HEK293 (cell line): Measurements from ENCODE around the gene PCED1A.

Source experiments
- CTCF ChIA-PET: fragments of 350-600 bp; formaldehyde crosslinking; extraction: SDS; loops from one replicate; lab custom pipeline; 2021; ENCODE audit warnings: antibody characterized with exemption; lab: Yijun Ruan, JAX
- POLR2A ChIA-PET: fragments of 300-600 bp; formaldehyde crosslinking; extraction: SDS; loops from one replicate; lab custom pipeline; 2020; ENCODE audit warnings: antibody characterized with exemption, inconsistent platforms; lab: Yijun Ruan, JAX
- H3K27ac ChIP-seq: fragments of 200-500 bp; sonication (Bioruptor generic); 2 replicates; pipeline ENCODE4 v1.5.1; 2014; ENCODE audit warnings: low read depth, low read length, control low read depth, inconsistent platforms; ENCODE audit errors: extremely low read depth
- H3K36me3 ChIP-seq, 2 experiments: fragments of 200-500 bp in 1 of 2; sonication (Bioruptor generic) in 1 of 2; 1 replicate in 1 of 2; 2 replicates in 1 of 2; pipeline ENCODE4 v1.5.1; 2014 to 2017; ENCODE audit warnings: inconsistent platforms in 2 of 2, low read length in 2 of 2; ENCODE audit not compliant: control insufficient read depth in 2 of 2, insufficient read depth in 1 of 2
- H3K4me1 ChIP-seq: fragments of 200-500 bp; sonication (Bioruptor generic); 2 replicates; pipeline ENCODE4 v1.5.1; 2014; ENCODE audit warnings: mild to moderate bottlenecking, low read length, inconsistent platforms; ENCODE audit not compliant: control insufficient read depth, insufficient read depth
- H3K4me3 ChIP-seq: 2 replicates; pipeline ENCODE4 v1.5.1; 2011; ENCODE audit warnings: low read depth, mild to moderate bottlenecking, control low read depth, low read length, moderate library complexity
- H3K9me3 ChIP-seq: fragments of 200-500 bp; sonication (Bioruptor generic); 2 replicates; pipeline ENCODE4 v1.5.1; 2014; ENCODE audit warnings: low read depth, low read length, inconsistent platforms; ENCODE audit not compliant: control insufficient read depth, insufficient read depth
- GLI2 ChIP-seq: fragments of 450-650 bp; formaldehyde crosslinking; IDR thresholded peaks from 2 replicates; pipeline ENCODE4; 2017; ENCODE audit warnings: missing biosample characterization, missing genetic modification characterization, low read depth, borderline replicate concordance
- KLF16 ChIP-seq: fragments of 450-650 bp; formaldehyde crosslinking; IDR thresholded peaks from 2 replicates; pipeline ENCODE4 v1.5.1; 2017; ENCODE audit warnings: missing biosample characterization, missing genetic modification characterization
- MZF1 ChIP-seq: fragments of 450-650 bp; formaldehyde crosslinking; IDR thresholded peaks from 2 replicates; pipeline ENCODE4 v1.5.1; 2017; ENCODE audit warnings: missing biosample characterization, missing genetic modification characterization, borderline replicate concordance
- OVOL3 ChIP-seq: fragments of 450-650 bp; formaldehyde crosslinking; IDR thresholded peaks from 2 replicates; pipeline ENCODE4 v1.5.1; 2016; ENCODE audit warnings: missing biosample characterization, missing genetic modification characterization
- RBAK ChIP-seq: fragments of 450-650 bp; formaldehyde crosslinking; IDR thresholded peaks from 2 replicates; pipeline ENCODE4 v1.5.1; 2016; ENCODE audit warnings: missing biosample characterization, missing genetic modification characterization
- SCRT1 ChIP-seq: fragments of 450-650 bp; formaldehyde crosslinking; IDR thresholded peaks from 2 replicates; pipeline ENCODE4 v1.5.1; 2016; ENCODE audit warnings: missing biosample characterization, missing genetic modification characterization, borderline replicate concordance
- TRIM28 ChIP-seq: IDR thresholded peaks from 2 replicates; pipeline ENCODE4 v1.6.1; 2011; ENCODE audit warnings: low read length, control low read depth, borderline replicate concordance
- ZNF19 ChIP-seq: fragments of 450-650 bp; formaldehyde crosslinking; IDR thresholded peaks from 2 replicates; pipeline ENCODE4; 2016; ENCODE audit warnings: missing biosample characterization, missing genetic modification characterization, low read depth
- ZNF266 ChIP-seq: fragments of 450-650 bp; formaldehyde crosslinking; IDR thresholded peaks from 2 replicates; pipeline ENCODE4 v1.5.1; 2016; ENCODE audit warnings: missing biosample characterization, missing genetic modification characterization, low read depth
- ZNF416 ChIP-seq: fragments of 450-650 bp; formaldehyde crosslinking; IDR thresholded peaks from 2 replicates; pipeline ENCODE4 v1.5.1; 2016; ENCODE audit warnings: missing biosample characterization, missing genetic modification characterization
- ZNF514 ChIP-seq: fragments of 450-650 bp; formaldehyde crosslinking; IDR thresholded peaks from 2 replicates; pipeline ENCODE4 v1.5.1; 2016; ENCODE audit warnings: missing biosample characterization, missing genetic modification characterization
- ZNF596 ChIP-seq: fragments of 450-650 bp; IDR thresholded peaks from 2 replicates; pipeline ENCODE4 v1.5.0; 2018; ENCODE audit warnings: missing biosample characterization, mild to moderate bottlenecking, missing genetic modification characterization, moderate library complexity
- ZNF600 ChIP-seq: fragments of 450-650 bp; formaldehyde crosslinking; IDR thresholded peaks from 2 replicates; pipeline ENCODE4 v1.5.1; 2016; ENCODE audit warnings: missing biosample characterization, missing genetic modification characterization
- ZNF626 ChIP-seq: fragments of 450-650 bp; sonication (Bioruptor Pico); formaldehyde crosslinking; IDR thresholded peaks from 2 replicates; pipeline ENCODE4 v1.5.1; 2018; ENCODE audit warnings: missing biosample characterization, missing genetic modification characterization, inconsistent platforms
- ZNF843 ChIP-seq: fragments of 450-650 bp; formaldehyde crosslinking; IDR thresholded peaks from 2 replicates; pipeline ENCODE4 v1.5.1; 2016; ENCODE audit warnings: missing biosample characterization, missing genetic modification characterization
- ZSCAN23 ChIP-seq: fragments of 450-650 bp; formaldehyde crosslinking; IDR thresholded peaks from 2 replicates; pipeline ENCODE4 v1.5.1; 2016; ENCODE audit warnings: missing biosample characterization, missing genetic modification characterization
- TF ChIP-seq, protein P1 (sequence below): fragments of 450-650 bp; formaldehyde crosslinking; IDR thresholded peaks from 2 replicates; pipeline ENCODE4 v1.5.1; 2016; ENCODE audit warnings: missing biosample characterization, missing genetic modification characterization
- TF ChIP-seq, protein P2 (sequence below): fragments of 450-650 bp; formaldehyde crosslinking; IDR thresholded peaks from 2 replicates; pipeline ENCODE4 v1.5.1; 2017; ENCODE audit warnings: missing biosample characterization, mild to moderate bottlenecking, missing genetic modification characterization, moderate library complexity
- TF ChIP-seq, protein P3 (sequence below): fragments of 450-650 bp; IDR thresholded peaks from 2 replicates; pipeline ENCODE4 v1.5.1; 2018; ENCODE audit warnings: missing biosample characterization, missing genetic modification characterization

PCED1A gene

DNA sequence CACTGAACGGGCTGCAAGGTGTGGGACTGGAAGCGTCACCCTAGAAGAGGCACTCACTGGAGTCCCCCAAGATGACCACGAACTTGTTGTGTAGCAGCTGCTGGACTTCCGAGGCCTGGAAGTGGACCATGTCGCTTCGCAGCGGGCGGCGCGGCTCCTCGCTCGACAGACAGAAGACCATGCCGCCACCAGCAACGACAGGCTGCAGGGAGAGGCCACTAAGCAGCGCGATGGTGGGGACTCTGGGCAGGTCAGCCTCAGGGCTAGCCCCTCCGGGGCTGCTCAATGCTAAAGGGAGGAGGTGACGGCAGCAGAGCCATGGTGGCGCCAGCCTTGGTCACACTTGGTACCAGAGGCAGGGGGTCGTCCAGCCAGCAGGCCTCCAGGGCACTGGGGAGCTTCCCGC lies 720 bp downstream of the PCED1A start:
- H3K9me3 ChIP-seq: no peaks in the 10 kb centered on the region
- TF ChIP-seq ZNF843 (tag by site-specific recombination) (no peak), ZNF19 (tag by site-specific recombination) (no peak), ZNF514 (tag by site-specific recombination) (no peak), RBAK (tag by site-specific recombination) (no peak), ZNF596 (tag by site-specific recombination) (no peak), ZNF266 (tag by site-specific recombination) (no peak), ZSCAN23 (tag by site-specific recombination) (no peak), ZNF600 (tag by site-specific recombination) (no peak), TRIM28 (no peak)
- ChIA-PET CTCF (interaction anchor here (0.6 to 1.5 kb wide), 3 partner anchors 12 to 349 kb away, joined by 3 to 9 read pairs (median 3); no protein-coding TSS in a partner anchor), POLR2A (interaction anchor here (1.4 kb wide), 2 partner anchors 25 to 33 kb away, joined by 4 to 7 read pairs; partner anchors contain the start of genes C20orf141 and PTPRA)
- peaks cover 6% of the 10 kb centered on the region; the same call in 1 of the 2 replicates for H3K4me1 ChIP-seq
- peaks cover under 1 to 55% of the 10 kb centered on the region in 2 experiments; a peak in 2 of 3 replicates for H3K36me3 ChIP-seq
- peak overlapping the region; percentile 92; the same call in 1 of the 2 replicates for H3K27ac ChIP-seq
- no peak overlapping the region; the same call in 1 of the 2 replicates for H3K4me3 ChIP-seq

DNA sequence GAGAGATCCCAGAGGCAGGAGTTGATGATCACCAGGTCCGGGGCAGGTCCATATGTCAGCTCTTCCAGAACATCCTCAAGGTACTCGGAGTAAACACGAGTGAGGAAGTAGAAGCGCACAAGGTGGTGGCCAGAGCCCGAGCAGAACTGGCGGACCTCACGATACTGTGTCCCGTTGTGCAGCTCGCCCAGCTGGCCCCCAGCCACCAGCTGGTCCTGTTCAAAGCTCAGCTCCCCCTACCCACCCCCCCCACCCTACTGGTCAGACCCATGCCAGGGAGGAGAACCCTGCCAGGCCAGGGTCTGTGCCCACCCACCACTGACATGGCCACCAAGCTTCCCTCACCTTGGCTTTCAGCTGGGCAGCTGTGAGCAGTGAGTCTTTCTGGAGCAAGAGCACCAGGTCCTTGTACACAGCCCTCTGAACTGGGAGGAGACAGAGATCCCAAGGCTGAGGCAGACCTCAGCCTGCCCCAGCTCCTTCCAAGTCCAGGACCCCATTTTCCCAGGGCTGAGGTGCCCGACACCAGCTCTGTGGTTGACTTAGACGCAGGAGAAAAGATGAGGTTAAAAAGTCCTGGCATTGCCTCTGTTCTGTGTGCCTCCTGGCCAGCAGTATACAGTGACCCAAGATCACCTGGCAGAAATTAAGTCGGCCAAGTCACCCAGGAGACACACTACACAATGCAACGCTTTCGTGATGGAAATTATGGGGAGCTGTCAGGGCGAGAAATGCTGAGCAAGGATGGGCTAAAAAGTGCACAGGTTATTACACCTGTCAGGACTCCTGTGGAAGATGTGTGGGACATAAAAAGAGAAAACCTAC lies 1.4 kb downstream of the PCED1A start:
- ChIA-PET POLR2A (interaction anchor here (0.8 to 1.4 kb wide), 2 partner anchors 24 to 31 kb away, joined by 3 to 4 read pairs; partner anchors contain the start of gene C20orf141), CTCF (interaction anchor here (1.0 to 1.5 kb wide), 3 partner anchors 12 to 86 kb away, joined by 4 to 9 read pairs (median 5); no protein-coding TSS in a partner anchor)
- peaks cover 6% of the 10 kb centered on the region; the same call in 1 of the 2 replicates for H3K4me1 ChIP-seq
- no peak overlapping the region for H3K27ac ChIP-seq
- no peak for TF ChIP-seq MZF1 (tag by site-specific recombination)
- TF ChIP-seq SCRT1: no peak
- TF ChIP-seq, protein P1, sequence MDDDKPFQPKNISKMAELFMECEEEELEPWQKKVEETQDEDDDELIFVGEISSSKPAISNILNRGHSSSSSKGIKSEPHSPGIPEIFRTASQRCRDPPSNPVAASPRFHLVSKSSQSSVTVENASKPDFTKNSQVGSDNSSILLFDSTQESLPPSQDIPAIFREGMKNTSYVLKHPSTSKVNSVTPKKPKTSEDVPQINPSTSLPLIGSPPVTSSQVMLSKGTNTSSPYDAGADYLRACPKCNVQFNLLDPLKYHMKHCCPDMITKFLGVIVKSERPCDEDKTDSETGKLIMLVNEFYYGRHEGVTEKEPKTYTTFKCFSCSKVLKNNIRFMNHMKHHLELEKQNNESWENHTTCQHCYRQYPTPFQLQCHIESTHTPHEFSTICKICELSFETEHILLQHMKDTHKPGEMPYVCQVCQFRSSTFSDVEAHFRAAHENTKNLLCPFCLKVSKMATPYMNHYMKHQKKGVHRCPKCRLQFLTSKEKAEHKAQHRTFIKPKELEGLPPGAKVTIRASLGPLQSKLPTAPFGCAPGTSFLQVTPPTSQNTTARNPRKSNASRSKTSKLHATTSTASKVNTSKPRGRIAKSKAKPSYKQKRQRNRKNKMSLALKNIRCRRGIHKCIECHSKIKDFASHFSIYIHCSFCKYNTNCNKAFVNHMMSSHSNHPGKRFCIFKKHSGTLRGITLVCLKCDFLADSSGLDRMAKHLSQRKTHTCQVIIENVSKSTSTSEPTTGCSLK (tag by site-specific recombination): no peak
- TF ChIP-seq KLF16: no peak
- no peak for TF ChIP-seq ZNF626
- TF ChIP-seq, protein P2, sequence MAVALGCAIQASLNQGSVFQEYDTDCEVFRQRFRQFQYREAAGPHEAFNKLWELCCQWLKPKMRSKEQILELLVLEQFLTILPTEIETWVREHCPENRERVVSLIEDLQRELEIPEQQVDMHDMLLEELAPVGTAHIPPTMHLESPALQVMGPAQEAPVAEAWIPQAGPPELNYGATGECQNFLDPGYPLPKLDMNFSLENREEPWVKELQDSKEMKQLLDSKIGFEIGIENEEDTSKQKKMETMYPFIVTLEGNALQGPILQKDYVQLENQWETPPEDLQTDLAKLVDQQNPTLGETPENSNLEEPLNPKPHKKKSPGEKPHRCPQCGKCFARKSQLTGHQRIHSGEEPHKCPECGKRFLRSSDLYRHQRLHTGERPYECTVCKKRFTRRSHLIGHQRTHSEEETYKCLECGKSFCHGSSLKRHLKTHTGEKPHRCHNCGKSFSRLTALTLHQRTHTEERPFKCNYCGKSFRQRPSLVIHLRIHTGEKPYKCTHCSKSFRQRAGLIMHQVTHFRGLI (tag by site-specific recombination): no peak
- TF ChIP-seq GLI2 (tag by site-specific recombination): no peak
- no peak for TF ChIP-seq OVOL3
- TF ChIP-seq, protein P3, sequence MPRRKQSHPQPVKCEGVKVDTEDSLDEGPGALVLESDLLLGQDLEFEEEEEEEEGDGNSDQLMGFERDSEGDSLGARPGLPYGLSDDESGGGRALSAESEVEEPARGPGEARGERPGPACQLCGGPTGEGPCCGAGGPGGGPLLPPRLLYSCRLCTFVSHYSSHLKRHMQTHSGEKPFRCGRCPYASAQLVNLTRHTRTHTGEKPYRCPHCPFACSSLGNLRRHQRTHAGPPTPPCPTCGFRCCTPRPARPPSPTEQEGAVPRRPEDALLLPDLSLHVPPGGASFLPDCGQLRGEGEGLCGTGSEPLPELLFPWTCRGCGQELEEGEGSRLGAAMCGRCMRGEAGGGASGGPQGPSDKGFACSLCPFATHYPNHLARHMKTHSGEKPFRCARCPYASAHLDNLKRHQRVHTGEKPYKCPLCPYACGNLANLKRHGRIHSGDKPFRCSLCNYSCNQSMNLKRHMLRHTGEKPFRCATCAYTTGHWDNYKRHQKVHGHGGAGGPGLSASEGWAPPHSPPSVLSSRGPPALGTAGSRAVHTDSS (tag by site-specific recombination): no peak
- TF ChIP-seq ZNF596 (tag by site-specific recombination): no peak
- TF ChIP-seq ZNF416: no peak
- H3K4me3 ChIP-seq: no peak overlapping the region
- peaks cover 6 to 55% of the 10 kb centered on the region in 2 experiments; a peak in 2 of 3 replicates for H3K36me3 ChIP-seq
- H3K9me3 ChIP-seq: no peaks in the 10 kb centered on the region
